HepG2 (cell line): Measurements from ENCODE around the gene NDUFB7. TPM values are rescaled to one million over a fixed set of nuclear protein-coding genes. Genes with fewer than 3 reads are reported as not detected.

Source experiments
- GLI4 ChIP-seq: sonication (generic); formaldehyde crosslinking; IDR thresholded peaks from 2 replicates; pipeline ENCODE4 v1.5.1; 2020; ENCODE audit warnings: missing genetic modification reagents, mild to moderate bottlenecking, moderate library complexity, borderline replicate concordance
- HDAC6 ChIP-seq: fragments of 200-600 bp; sonication (generic); IDR thresholded peaks from 2 replicates; pipeline ENCODE4 v1.7.0; 2017; ENCODE audit warnings: mild to moderate bottlenecking, antibody characterized with exemption, low read length, low read depth
- HMG20A ChIP-seq: IDR thresholded peaks from 2 replicates; pipeline ENCODE4 v1.6.1; 2016; ENCODE audit warnings: borderline replicate concordance
- HMGA1 ChIP-seq: sonication (generic); formaldehyde crosslinking; conservative IDR thresholded peaks from 2 replicates; pipeline ENCODE4 v1.4.0; 2020; ENCODE audit warnings: missing genetic modification reagents
- HNRNPUL1 ChIP-seq: fragments of 200-400 bp; formaldehyde crosslinking; IDR thresholded peaks from 2 replicates; pipeline ENCODE4 v1.6.1; 2017; ENCODE audit warnings: low read depth, mild to moderate bottlenecking, low read length, moderate library complexity
- HOXA9 ChIP-seq: sonication (generic); formaldehyde crosslinking; IDR thresholded peaks from 2 replicates; pipeline ENCODE4 v1.8.1; 2022; ENCODE audit warnings: missing genetic modification reagents, mild to moderate bottlenecking, moderate library complexity, borderline replicate concordance
- LCORL ChIP-seq, 2 experiments: fragments of 450-650 bp in 1 of 2; sonication (generic) in 1 of 2; formaldehyde crosslinking in 1 of 2; IDR thresholded peaks; 2 replicates each; pipeline versions ENCODE4 v1.5.0 to v1.6.1; 2017 to 2020; ENCODE audit warnings: antibody characterized with exemption in 1 of 2, missing genetic modification reagents in 1 of 2
- MAFG ChIP-seq: sonication (generic); formaldehyde crosslinking; IDR thresholded peaks from 2 replicates; pipeline ENCODE4 v1.5.1; 2020; ENCODE audit warnings: mild to moderate bottlenecking, missing genetic modification reagents
- PTBP1 ChIP-seq: fragments of 200-400 bp; formaldehyde crosslinking; IDR thresholded peaks from 2 replicates; pipeline ENCODE4 v1.6.1; 2018; ENCODE audit warnings: low read length, low read depth; ENCODE audit not compliant: poor library complexity, severe bottlenecking
- RBFOX2 ChIP-seq: fragments of 200-400 bp; formaldehyde crosslinking; IDR thresholded peaks from 2 replicates; pipeline ENCODE4 v1.6.1; 2017; ENCODE audit warnings: low read depth, mild to moderate bottlenecking, low read length
- RFXANK ChIP-seq: IDR thresholded peaks from 2 replicates; pipeline ENCODE4 v1.6.1; 2016
- SRSF4 ChIP-seq: fragments of 200-400 bp; formaldehyde crosslinking; IDR thresholded peaks from one replicate; pipeline ENCODE4 v1.6.1; 2018; ENCODE audit warnings: mild to moderate bottlenecking, low read depth, low read length, moderate library complexity; ENCODE audit not compliant: poor library complexity, severe bottlenecking
- TAF15 ChIP-seq: fragments of 200-400 bp; formaldehyde crosslinking; IDR thresholded peaks from one replicate; pipeline ENCODE4 v1.6.1; 2018; ENCODE audit warnings: mild to moderate bottlenecking, low read depth, low read length; ENCODE audit not compliant: poor library complexity, severe bottlenecking
- TGIF2 ChIP-seq: IDR thresholded peaks from 2 replicates; pipeline ENCODE4 v1.6.1; 2016; ENCODE audit warnings: control low read depth, missing compliant biosample characterization
- ZMAT3 ChIP-seq: sonication (generic); formaldehyde crosslinking; conservative IDR thresholded peaks from 2 replicates; pipeline ENCODE4 v1.7.0; 2021; ENCODE audit warnings: missing genetic modification reagents
- ZMAT5 ChIP-seq: sonication (generic); formaldehyde crosslinking; IDR thresholded peaks from 2 replicates; pipeline ENCODE4 v1.5.0; 2020; ENCODE audit warnings: mild to moderate bottlenecking, low read depth, missing genetic modification reagents, borderline replicate concordance
- ZNF446 ChIP-seq: sonication (generic); formaldehyde crosslinking; IDR thresholded peaks from 2 replicates; pipeline ENCODE4 v1.5.0; 2020; ENCODE audit warnings: mild to moderate bottlenecking, missing genetic modification reagents
- ZNF567 ChIP-seq: sonication (generic); formaldehyde crosslinking; IDR thresholded peaks from 2 replicates; pipeline ENCODE4 v1.8.1; 2023; ENCODE audit warnings: mild to moderate bottlenecking, missing genetic modification reagents, borderline replicate concordance
- ZNF703 ChIP-seq: sonication (generic); formaldehyde crosslinking; IDR thresholded peaks from 2 replicates; pipeline ENCODE4 v1.5.1; 2020; ENCODE audit warnings: missing genetic modification reagents, mild to moderate bottlenecking, moderate library complexity, borderline replicate concordance
- ZNF780A ChIP-seq: sonication (generic); formaldehyde crosslinking; IDR thresholded peaks from 2 replicates; pipeline ENCODE4 v1.8.0; 2022; ENCODE audit warnings: mild to moderate bottlenecking, missing genetic modification reagents, moderate library complexity
- polyA plus RNA-seq, 8 experiments: library from polyadenylated mRNA; depleted of rRNA in 3 of 8; stranded (reverse) in 7 of 8; unstranded in 1 of 8; fragments of >200 nt; fragmentation: Illumina TruSeq in 4 of 8; extraction: Trizol in 4 of 8; gene quantifications; 2 replicates each; pipeline versions ENCODE4 v1.2.1 to v1.2.3, GENCODE V29; 2011 to 2016; ENCODE audit warnings: low read depth in 4 of 8, missing spikeins in 1 of 8, mixed read lengths in 1 of 8; ENCODE audit not compliant: insufficient read depth in 1 of 8
- total RNA-seq, 5 experiments: library from RNA; depleted of rRNA; stranded (reverse); fragments of >200 nt; fragmentation: Illumina TruSeq; extraction: Trizol; gene quantifications; 2 replicates each; pipeline ENCODE4 v1.2.3, GENCODE V29; 2016; ENCODE audit warnings: low read depth in 1 of 5
- TF ChIP-seq, protein P1 (sequence below): sonication (generic); formaldehyde crosslinking; conservative IDR thresholded peaks from 2 replicates; pipeline ENCODE4 v1.4.0; 2020; ENCODE audit warnings: mild to moderate bottlenecking, missing genetic modification reagents, moderate library complexity
- TF ChIP-seq, protein P2 (sequence below): sonication (generic); formaldehyde crosslinking; conservative IDR thresholded peaks from 2 replicates; pipeline ENCODE4 v1.8.1; 2023; ENCODE audit warnings: missing genetic modification reagents

Gene NDUFB7
- total and polyA plus RNA-seq, 2 of the 13 experiments (the other 11 are each of a cell fraction or from before 2014, with no cell fraction given) = 156 to 198 TPM

DNA sequence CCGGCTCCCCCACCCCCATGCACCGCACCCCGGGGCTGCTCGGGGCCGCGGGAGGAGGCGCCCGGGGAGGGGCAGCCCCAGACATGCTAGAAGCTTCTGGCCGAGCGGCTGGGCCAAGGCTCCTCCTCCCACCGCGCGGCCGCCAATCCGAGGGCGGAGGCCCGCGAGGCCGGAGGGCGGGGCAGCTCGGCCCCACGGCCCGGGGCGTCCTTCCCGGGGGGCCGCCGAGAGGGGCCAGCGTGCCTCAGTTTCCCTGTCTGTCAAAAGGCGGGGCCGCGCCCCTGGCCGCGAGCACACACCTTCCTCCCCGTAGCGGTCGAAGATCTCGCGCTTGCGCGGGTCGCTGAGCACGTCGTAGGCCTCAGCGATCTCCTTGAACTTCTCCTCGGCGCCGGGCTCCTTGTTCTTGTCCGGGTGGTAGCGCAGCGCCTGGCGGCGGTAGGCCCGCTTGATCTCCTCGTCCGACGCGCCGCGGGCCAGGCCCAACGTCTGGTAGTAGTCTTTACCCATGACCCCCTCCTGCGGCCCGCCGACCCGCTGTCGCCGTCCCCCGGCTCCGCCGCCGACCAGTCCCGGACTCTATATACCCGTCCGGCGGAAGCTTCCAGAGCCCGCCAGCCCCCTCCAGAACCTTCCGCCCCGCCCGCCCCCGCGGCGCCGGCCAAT is 53.9 kb downstream of the NDUFB7 start, which contains the start of gene DNAJB1 (continued):
- TF ChIP-seq, protein P1, sequence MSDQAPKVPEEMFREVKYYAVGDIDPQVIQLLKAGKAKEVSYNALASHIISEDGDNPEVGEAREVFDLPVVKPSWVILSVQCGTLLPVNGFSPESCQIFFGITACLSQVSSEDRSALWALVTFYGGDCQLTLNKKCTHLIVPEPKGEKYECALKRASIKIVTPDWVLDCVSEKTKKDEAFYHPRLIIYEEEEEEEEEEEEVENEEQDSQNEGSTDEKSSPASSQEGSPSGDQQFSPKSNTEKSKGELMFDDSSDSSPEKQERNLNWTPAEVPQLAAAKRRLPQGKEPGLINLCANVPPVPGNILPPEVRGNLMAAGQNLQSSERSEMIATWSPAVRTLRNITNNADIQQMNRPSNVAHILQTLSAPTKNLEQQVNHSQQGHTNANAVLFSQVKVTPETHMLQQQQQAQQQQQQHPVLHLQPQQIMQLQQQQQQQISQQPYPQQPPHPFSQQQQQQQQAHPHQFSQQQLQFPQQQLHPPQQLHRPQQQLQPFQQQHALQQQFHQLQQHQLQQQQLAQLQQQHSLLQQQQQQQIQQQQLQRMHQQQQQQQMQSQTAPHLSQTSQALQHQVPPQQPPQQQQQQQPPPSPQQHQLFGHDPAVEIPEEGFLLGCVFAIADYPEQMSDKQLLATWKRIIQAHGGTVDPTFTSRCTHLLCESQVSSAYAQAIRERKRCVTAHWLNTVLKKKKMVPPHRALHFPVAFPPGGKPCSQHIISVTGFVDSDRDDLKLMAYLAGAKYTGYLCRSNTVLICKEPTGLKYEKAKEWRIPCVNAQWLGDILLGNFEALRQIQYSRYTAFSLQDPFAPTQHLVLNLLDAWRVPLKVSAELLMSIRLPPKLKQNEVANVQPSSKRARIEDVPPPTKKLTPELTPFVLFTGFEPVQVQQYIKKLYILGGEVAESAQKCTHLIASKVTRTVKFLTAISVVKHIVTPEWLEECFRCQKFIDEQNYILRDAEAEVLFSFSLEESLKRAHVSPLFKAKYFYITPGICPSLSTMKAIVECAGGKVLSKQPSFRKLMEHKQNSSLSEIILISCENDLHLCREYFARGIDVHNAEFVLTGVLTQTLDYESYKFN (CRISPR knock-in tag) = no peak; the same call in none of the 2 replicates
- no peak for TF ChIP-seq RFXANK
- no peak for TF ChIP-seq ZNF567 (CRISPR knock-in tag)
- TF ChIP-seq ZMAT5 (CRISPR knock-in tag) = no peak
- no peak for TF ChIP-seq MAFG (CRISPR knock-in tag)
- TF ChIP-seq RBFOX2 = peak; percentile 93
- TF ChIP-seq, protein P2, sequence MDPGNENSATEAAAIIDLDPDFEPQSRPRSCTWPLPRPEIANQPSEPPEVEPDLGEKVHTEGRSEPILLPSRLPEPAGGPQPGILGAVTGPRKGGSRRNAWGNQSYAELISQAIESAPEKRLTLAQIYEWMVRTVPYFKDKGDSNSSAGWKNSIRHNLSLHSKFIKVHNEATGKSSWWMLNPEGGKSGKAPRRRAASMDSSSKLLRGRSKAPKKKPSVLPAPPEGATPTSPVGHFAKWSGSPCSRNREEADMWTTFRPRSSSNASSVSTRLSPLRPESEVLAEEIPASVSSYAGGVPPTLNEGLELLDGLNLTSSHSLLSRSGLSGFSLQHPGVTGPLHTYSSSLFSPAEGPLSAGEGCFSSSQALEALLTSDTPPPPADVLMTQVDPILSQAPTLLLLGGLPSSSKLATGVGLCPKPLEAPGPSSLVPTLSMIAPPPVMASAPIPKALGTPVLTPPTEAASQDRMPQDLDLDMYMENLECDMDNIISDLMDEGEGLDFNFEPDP (CRISPR knock-in tag) = 0 out of 2 replicates have a peak, but pooled peaks have one; percentile 90
- no peak for TF ChIP-seq HNRNPUL1
- TF ChIP-seq GLI4 (CRISPR knock-in tag) = peak; percentile 46; the same call in 1 of the 2 replicates
- TF ChIP-seq ZNF446 (CRISPR knock-in tag) = peak; percentile 85; the same call in 1 of the 2 replicates
- TF ChIP-seq HOXA9 (CRISPR knock-in tag) = no peak
- no peak for TF ChIP-seq ZMAT3 (CRISPR knock-in tag)
- no peak for TF ChIP-seq TAF15
- TF ChIP-seq PTBP1 = no peak
- TF ChIP-seq ZNF703 (CRISPR knock-in tag) = no peak
- TF ChIP-seq TGIF2 (CRISPR knock-in tag) = no peak
- no peak for TF ChIP-seq SRSF4
- TF ChIP-seq HMGA1 (CRISPR knock-in tag) = no peak
- TF ChIP-seq LCORL (IDR thresholded peaks at IDR 0.05) = no peak
- TF ChIP-seq LCORL (CRISPR knock-in tag; IDR thresholded peaks at IDR 0.05) = peak; percentile 51; the same call in 1 of the 2 replicates
- no peak for TF ChIP-seq ZNF780A (CRISPR knock-in tag)
- TF ChIP-seq HDAC6 = no peak
- TF ChIP-seq HMG20A (CRISPR knock-in tag) = no peak
